Esophagus mucosa (tissue), 1 donor: Measurements from ENCODE around the gene CAPS. TPM values are rescaled to one million over a fixed set of nuclear protein-coding genes. Genes with fewer than 3 reads are reported as not detected.
A peak's percentile ranks its signal among the peaks of the same experiment; 100 is the strongest.
"Not testable (repeated sequence)": the region's sequence is repeated elsewhere in the genome, so short reads cannot be mapped to it uniquely, and the experiment has no call there.

Experiments used
- ATAC-seq: fragments of 200-7000 bp; cut with Tn5 transposase; one replicate; pipeline ENCODE4 v1.9.1; 2020
- total RNA-seq: library from RNA; stranded (reverse); gene quantifications from one replicate; pipeline ENCODE4 v1.2.4, GENCODE V29; 2023
- donor health status: DM: yes; HTN: yes; CAD: no.

CAPS gene
- total RNA-seq, 1 donor from 2014 or later = 2.7 TPM

DNA sequence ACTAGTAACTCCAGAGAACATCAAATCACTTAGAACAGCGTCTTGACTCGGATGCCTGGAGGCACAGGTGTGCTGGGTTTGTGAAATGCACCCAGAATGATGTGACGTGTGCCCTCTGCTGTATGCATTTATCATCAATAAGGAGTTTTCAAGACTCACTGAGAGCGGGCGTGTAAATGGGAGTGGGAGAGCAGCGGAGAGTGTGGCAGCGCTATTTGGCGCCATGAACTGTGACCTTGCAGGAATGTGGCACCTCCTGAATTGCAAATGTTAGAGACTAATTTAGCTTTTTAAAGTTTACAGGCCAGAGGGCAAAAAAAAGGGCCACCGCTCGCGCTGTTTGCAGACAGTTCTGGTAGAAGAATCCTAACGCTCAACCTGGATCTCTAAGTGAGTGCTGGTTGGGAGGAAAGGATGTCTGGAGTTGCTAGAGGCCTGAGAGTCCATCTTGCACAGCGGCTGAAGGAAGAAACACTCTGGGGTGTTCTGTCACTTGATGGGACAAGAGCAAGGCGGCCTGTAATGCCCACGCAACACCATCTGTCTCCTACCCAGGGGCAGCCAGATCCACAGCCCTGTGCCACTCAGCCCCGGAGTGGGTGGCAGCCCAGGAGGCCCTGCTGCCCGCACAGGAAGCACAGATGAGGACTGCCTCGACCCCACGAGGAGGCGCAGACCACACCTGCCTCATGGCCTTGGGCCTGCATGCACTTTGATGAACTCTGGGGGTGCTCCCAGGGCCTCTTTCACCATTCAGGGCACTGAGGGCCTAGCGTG is 44.2 kb downstream of the CAPS start:
- no peak for ATAC-seq

DNA sequence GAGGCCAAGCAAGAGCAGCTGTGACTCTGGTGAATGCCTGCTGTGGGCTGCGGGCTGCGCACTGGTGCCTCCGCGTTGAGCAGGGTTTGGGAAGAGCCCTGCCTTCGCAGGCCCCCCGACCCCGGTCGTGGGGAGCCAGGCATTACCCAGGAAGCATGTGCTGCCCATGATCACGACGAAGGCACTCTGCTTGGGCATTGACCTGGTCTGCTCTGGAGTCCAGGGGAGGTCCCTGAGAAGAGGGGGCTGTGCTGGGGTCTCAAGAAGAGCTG is 44.7 kb downstream of the CAPS start:
- no peak for ATAC-seq

DNA sequence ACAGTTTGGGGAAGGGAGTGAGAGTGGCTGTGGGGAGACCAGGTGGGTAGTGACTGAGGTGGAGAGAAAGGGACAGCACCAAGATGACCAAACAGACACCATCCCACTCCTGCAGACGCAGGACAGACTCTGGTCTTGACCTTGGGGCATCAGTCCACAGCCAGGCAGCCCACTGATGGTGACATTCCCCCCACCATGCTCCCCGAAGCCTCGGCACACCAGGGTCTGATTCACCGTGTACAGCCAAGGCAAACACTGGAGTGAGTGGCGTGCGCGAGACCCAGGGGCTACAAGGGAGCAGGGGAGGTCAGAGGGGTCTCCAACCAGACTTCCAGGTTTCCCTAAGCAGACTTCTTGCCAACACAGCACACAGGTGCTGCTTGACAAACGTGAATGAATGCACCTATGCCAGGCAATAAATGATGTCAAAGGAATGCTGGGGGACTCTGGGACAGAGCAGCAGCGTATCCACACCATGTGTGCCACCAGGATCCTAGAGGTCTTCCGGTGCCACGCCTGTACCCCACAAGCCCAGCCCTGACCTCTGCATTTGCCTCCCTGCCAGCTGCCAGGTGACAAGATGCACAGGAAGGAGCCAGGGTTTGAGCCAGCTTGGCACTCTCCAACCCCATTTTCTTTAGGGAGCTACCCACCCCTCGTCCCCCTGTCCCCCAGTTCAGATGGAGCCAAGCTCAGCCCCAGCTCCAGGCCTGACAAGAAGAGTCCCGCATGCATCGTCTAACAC is 45.4 kb downstream of the CAPS start:
- no peak for ATAC-seq

DNA sequence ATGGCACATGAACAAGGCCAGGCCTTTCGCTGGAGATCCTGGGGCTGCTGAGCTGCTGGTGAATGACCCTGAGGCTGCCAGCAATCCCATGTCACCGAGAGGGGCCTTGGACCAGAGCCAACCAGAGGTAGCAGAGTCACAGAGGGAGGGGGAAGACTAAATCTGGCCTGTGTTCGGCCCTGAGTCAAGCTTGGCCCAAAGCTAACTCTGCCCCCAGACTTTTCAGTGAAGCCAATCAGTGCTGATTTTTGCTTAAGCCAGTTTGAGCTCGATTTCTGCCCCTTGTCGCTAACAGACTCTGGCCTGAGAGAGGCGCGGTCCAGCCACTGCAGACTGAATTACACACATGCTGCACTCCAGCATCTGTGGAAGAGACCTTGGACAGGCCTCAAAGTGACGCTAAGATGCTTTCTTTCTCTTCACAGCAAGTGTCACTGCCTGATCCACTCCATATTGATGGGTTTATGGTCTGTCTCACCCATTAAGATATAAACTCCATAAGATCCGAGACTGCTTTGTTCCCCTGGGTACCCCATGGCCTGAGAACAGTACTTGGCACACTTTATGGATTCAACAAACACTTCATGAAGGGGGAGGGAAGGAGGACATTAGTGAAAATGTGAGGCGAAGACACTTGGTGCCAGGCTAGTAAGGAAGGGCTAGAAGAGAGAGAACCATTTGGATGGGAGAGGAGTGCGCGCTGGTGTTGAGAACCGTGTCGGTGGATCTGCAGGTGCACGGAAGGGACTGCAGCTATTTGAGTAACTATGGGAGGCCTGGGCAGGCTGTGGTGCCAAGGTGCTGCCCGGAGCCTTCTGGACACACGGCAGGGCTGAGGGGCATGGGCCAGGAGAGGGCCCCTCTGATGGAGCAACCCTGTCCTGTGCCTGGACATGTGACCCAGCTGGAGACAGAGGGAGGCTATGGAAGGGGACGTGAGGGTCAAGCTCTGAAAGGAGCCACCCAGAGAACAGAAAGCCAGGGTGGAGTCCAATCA is 46.2 kb downstream of the CAPS start:
- no peak for ATAC-seq

- not testable (repeated sequence) for ATAC-seq
Measured at GRCh38 chr19:5961641-5961968, 47.6 kb downstream of the CAPS start.

DNA sequence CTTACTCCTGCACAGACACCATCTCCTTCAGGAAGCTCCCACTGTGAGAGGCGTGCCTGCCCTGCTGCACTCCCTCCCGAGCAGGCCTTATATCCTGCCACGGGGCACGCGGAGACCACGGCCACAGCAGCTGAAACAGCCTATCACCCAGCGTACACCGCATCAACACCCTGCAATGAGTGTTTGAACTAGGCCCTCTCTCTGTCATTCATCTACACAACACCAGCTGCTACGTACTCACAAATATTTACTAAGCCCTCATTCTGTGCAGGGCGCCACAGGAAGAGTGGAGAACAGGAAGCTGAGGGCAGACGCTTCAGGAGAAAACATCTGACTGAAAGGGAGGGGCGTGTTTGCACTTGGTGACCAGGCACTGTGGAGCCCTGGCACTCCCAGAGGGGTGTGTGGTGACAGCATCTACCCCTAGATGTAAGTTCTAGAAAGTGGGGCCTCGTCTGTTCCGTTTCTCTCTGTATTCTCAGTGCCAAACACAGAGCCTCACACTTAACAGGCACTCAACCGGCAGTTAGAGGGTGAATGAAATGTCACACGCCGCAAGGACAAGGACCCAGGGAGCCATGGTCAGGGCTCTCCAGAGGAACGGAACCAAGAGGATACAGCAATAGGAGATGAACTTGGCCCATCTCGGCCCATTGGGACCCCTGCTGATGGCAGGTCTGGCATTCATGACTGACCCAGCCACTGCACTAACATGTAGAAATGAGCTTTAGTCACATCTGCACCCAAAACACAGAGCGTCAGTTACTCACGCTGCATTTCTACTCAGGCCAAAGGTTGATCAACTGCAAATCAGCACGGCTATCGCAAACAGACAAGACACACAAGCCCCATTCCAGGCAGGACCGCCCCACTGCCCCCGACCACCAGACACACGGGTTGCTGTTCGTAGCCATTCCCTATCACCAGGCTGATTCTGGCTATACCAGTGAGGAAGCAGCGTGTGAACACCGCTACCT is 48.2 kb downstream of the CAPS start:
- ATAC-seq = peak; percentile 55

DNA sequence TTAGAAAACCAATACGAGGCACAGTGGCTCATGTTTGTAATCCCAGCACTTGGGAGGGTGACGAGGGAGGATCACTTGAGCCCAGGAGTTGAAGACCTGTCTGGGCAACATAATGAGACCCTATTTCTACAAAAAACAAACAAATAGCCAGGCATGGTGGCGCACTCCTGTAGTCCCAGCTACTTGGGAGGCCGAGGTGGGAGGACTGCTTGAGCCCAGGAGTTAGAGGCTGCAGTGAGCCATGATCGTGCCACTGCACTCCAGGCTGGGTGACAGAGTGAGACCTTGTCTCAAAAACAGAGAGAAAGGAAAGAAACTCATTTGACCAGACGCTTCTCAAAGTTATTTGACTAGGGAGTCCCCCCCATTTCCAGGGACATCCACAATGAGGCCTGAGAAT is 49.2 kb downstream of the CAPS start:
- not testable (repeated sequence) for ATAC-seq

DNA sequence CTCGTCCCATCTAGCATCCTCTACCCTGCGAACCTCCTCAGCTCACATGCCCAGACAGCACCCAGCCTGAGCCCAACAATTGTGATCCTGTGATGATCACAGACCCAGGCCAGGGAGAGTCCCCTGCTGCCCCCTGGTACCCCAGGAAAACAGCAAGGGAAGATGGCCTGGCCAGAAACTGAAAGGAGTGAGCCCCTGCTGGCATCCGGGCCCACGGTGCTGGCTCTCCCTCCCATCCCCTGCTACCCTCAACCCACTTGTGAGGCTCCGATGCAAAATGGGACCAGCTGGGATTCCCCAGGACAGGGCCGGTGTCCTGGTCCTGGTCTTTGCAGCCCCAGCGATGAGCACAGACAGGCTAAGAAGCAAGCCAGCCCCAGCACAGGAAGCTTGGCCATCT is 49.8 kb downstream of the CAPS start:
- ATAC-seq = no peak

- ATAC-seq = no peak
Measured at GRCh38 chr19:5964816-5965565, 50.9 kb downstream of the CAPS start.

Other genes with a start within 250 kb of the CAPS start
- 59.1 TPM for gene MICOS13, start 233.7 kb upstream of the CAPS start, total RNA-seq
- gene HSD11B1L, start 233.2 kb upstream of the CAPS start, total RNA-seq = 1.1 TPM
- 1,080 TPM for gene RPL36, start 224.0 kb upstream of the CAPS start, total RNA-seq
- gene LONP1, start 194.1 kb upstream of the CAPS start, total RNA-seq = 47.1 TPM
- gene CATSPERD, start 193.6 kb upstream of the CAPS start, total RNA-seq = not detected
- gene PRR22, start 129.5 kb upstream of the CAPS start, total RNA-seq = 1.8 TPM
- gene DUS3L, start 123.1 kb upstream of the CAPS start, total RNA-seq = 24.2 TPM
- gene NRTN, start 109.2 kb upstream of the CAPS start, total RNA-seq = 2.7 TPM
- gene FUT6, start 74.6 kb upstream of the CAPS start, total RNA-seq = 56.9 TPM
- 104 TPM for gene FUT3, start 62.8 kb upstream of the CAPS start, total RNA-seq
- gene FUT5, start 43.7 kb upstream of the CAPS start, total RNA-seq = not detected
- 217 TPM for gene NDUFA11, start 10.5 kb upstream of the CAPS start, total RNA-seq
- 4.1 TPM for gene VMAC, start 9.4 kb upstream of the CAPS start, total RNA-seq
- 49.6 TPM for gene RANBP3, start 63.9 kb downstream of the CAPS start, total RNA-seq
- gene RFX2, start 196.2 kb downstream of the CAPS start, total RNA-seq = 4.5 TPM
- gene ACSBG2, start 221.4 kb downstream of the CAPS start, total RNA-seq = not detected